HepG2 (cell line): ENCODE measurements around the gene CLPSL2. TPM values are rescaled to one million over a fixed set of nuclear protein-coding genes. Genes with fewer than 3 reads are reported as not detected.

Experiments used
- ATAC-seq: fragments of 200-7000 bp; cut with Tn5 transposase; 3 replicates; pipeline ENCODE4 v1.9.1; 2020; ENCODE audit warnings: mild to moderate bottlenecking, moderate library complexity
- BruUV-seq: library from RNA; stranded (reverse); fragments of 400-500 nt; replicated peaks from 2 replicates; lab custom pipeline; 2021; lab: Mats Ljungman, UMichigan
- CTCF ChIA-PET: fragments of 300-600 bp; formaldehyde crosslinking; extraction: SDS; loops from one replicate; lab custom pipeline; 2021; ENCODE audit warnings: low total read pairs, inconsistent platforms, low intra/inter-chr PET ratio; lab: Yijun Ruan, JAX
- POLR2A ChIA-PET: fragments of 350-600 bp; sonication (Branson Sonifier 250); formaldehyde crosslinking; loops from one replicate; lab custom pipeline; 2020; ENCODE audit warnings: antibody characterized with exemption, inconsistent platforms; lab: Yijun Ruan, JAX
- DNase-seq: peaks from one replicate; pipeline ENCODE4 v3.0.0-alpha.2; 2015; ENCODE audit warnings: low spot score
- FAIRE-seq: peaks from 3 replicates; lab custom pipeline; 2011; peaks lifted over from hg19 to GRCh38; lab: Jason Lieb, UNC
- H2AFZ ChIP-seq: one replicate; pipeline ENCODE4 v1.6.1; 2011; ENCODE audit warnings: low read length, inconsistent platforms
- H3K27ac ChIP-seq: fragments of 300-600 bp; 3 replicates; pipeline ENCODE4 v1.8.0; 2011; ENCODE audit warnings: mixed run types, mild to moderate bottlenecking, mixed read lengths, low read length, inconsistent platforms; ENCODE audit not compliant: insufficient read depth; ENCODE audit errors: extremely low read length
- H3K27me3 ChIP-seq, 2 experiments: fragments of 200-600 bp in 1 of 2; 2 replicates in 1 of 2; 3 replicates in 1 of 2; pipeline versions ENCODE4 v1.6.0 to v1.8.0; 2011; ENCODE audit warnings: low read length in 2 of 2, mild to moderate bottlenecking in 2 of 2, moderate library complexity in 2 of 2, inconsistent platforms in 1 of 2; ENCODE audit not compliant: insufficient read depth in 2 of 2, control insufficient read depth in 1 of 2
- H3K36me3 ChIP-seq, 2 experiments: fragments of 200-600 bp in 1 of 2; replicated peaks in 1 of 2; 2 replicates in 1 of 2; 3 replicates in 1 of 2; pipeline versions ENCODE4 v1.5.1 to v1.8.0; 2011; ENCODE audit warnings: low read length in 2 of 2, inconsistent platforms in 1 of 2; ENCODE audit not compliant: insufficient read depth in 2 of 2, control insufficient read depth in 1 of 2
- H3K4me1 ChIP-seq: 2 replicates; pipeline ENCODE4 v1.5.1; 2012; ENCODE audit warnings: low read length, inconsistent platforms; ENCODE audit not compliant: insufficient read depth
- H3K4me2 ChIP-seq: 2 replicates; pipeline ENCODE4 v1.6.0; 2011; ENCODE audit warnings: low read depth, low read length, inconsistent platforms
- H3K4me3 ChIP-seq, 3 experiments: fragments of 200-600 bp in 1 of 3; sonication (generic), shearing (Covaris generic) in 1 of 3; replicated peaks in 1 of 3; 2 replicates each; pipeline ENCODE4 v1.5.1; 2011 to 2016; ENCODE audit warnings: low read length in 3 of 3, inconsistent platforms in 2 of 3, low read depth in 2 of 3, mild to moderate bottlenecking in 2 of 3, control low read depth in 1 of 3, mixed read lengths in 1 of 3; ENCODE audit not compliant: insufficient read depth in 1 of 3
- H3K79me2 ChIP-seq: one replicate; pipeline ENCODE4 v1.6.1; 2011; ENCODE audit warnings: low read length, inconsistent platforms; ENCODE audit not compliant: insufficient read depth
- H3K9ac ChIP-seq: 2 replicates; pipeline ENCODE4 v1.6.0; 2011; ENCODE audit warnings: mild to moderate bottlenecking, low read depth, low read length, inconsistent platforms; ENCODE audit not compliant: insufficient read depth
- H3K9me3 ChIP-seq: 2 replicates; pipeline ENCODE4 v1.5.1; 2012; ENCODE audit warnings: mild to moderate bottlenecking, low read length
- H4K20me1 ChIP-seq: 2 replicates; pipeline ENCODE4 v1.6.0; 2011; ENCODE audit warnings: inconsistent platforms, mild to moderate bottlenecking, low read length, moderate library complexity; ENCODE audit not compliant: insufficient read depth
- BHLHE40 ChIP-seq: IDR thresholded peaks from 2 replicates; pipeline ENCODE4 v1.6.1; 2011; ENCODE audit warnings: low read length, improper control_type of control experiment
- CCAR2 ChIP-seq: fragments of 200-400 bp; formaldehyde crosslinking; optimal IDR thresholded peaks from 2 replicates; pipeline ENCODE3; 2018; ENCODE audit warnings: low read depth, mild to moderate bottlenecking, low read length, moderate library complexity
- HOXD1 ChIP-seq: sonication (generic); formaldehyde crosslinking; IDR thresholded peaks from 2 replicates; pipeline ENCODE4 v1.5.0; 2020; ENCODE audit warnings: missing genetic modification reagents
- IKZF1 ChIP-seq: fragments of 450-650 bp; IDR thresholded peaks from 2 replicates; pipeline ENCODE4 v1.7.1; 2016
- IKZF4 ChIP-seq: sonication (generic); formaldehyde crosslinking; IDR thresholded peaks from 2 replicates; pipeline ENCODE4 v1.5.1; 2020; ENCODE audit warnings: borderline replicate concordance, mild to moderate bottlenecking, low read depth, missing genetic modification reagents; ENCODE audit errors: not compliant biosample characterization
- KDM1A ChIP-seq: IDR thresholded peaks from 2 replicates; pipeline ENCODE4 v1.6.1; 2016; ENCODE audit warnings: missing compliant biosample characterization
- MLXIP ChIP-seq: sonication (generic); formaldehyde crosslinking; IDR thresholded peaks from 2 replicates; pipeline ENCODE4 v1.9.0; 2021; ENCODE audit warnings: missing genetic modification reagents, borderline replicate concordance
- NCOA5 ChIP-seq: sonication (generic); formaldehyde crosslinking; IDR thresholded peaks from 2 replicates; pipeline ENCODE4 v1.4.0; 2020; ENCODE audit warnings: missing genetic modification reagents
- NR2F6 ChIP-seq, 2 experiments: IDR thresholded peaks; 2 replicates each; pipeline ENCODE4 v1.6.1; 2016; ENCODE audit warnings: antibody characterized with exemption in 1 of 2, mild to moderate bottlenecking in 1 of 2
- RFXAP ChIP-seq: sonication (generic); formaldehyde crosslinking; IDR thresholded peaks from 2 replicates; pipeline ENCODE4 v1.4.0; 2020; ENCODE audit warnings: missing genetic modification reagents, borderline replicate concordance
- RXRA ChIP-seq: sonication (generic); formaldehyde crosslinking; IDR thresholded peaks from 2 replicates; pipeline ENCODE4 v1.5.1; 2020; ENCODE audit warnings: missing genetic modification reagents
- SP1 ChIP-seq, 2 experiments: fragments of 450-650 bp in 1 of 2; sonication (generic) in 1 of 2; formaldehyde crosslinking in 1 of 2; IDR thresholded peaks; 2 replicates each; pipeline versions ENCODE4 v1.4.0 to v1.6.1; 2016 to 2020; ENCODE audit warnings: missing genetic modification reagents in 1 of 2
- TAF1 ChIP-seq: sonication (generic); formaldehyde crosslinking; IDR thresholded peaks from 2 replicates; pipeline ENCODE4 v1.4.0; 2020; ENCODE audit warnings: missing genetic modification reagents
- ZBTB7A ChIP-seq: sonication (generic); formaldehyde crosslinking; IDR thresholded peaks from 2 replicates; pipeline ENCODE4 v1.8.0; 2022; ENCODE audit warnings: mild to moderate bottlenecking, missing genetic modification reagents
- ZNF232 ChIP-seq: sonication (generic); formaldehyde crosslinking; IDR thresholded peaks from 2 replicates; pipeline ENCODE4 v1.4.0; 2020; ENCODE audit warnings: missing genetic modification reagents, borderline replicate concordance
- ZNF280B ChIP-seq: sonication (generic); formaldehyde crosslinking; IDR thresholded peaks from 2 replicates; pipeline ENCODE4 v1.5.0; 2020; ENCODE audit warnings: missing genetic modification reagents, mild to moderate bottlenecking, borderline replicate concordance
- ZNF510 ChIP-seq: sonication (generic); formaldehyde crosslinking; IDR thresholded peaks from 2 replicates; pipeline ENCODE4 v1.4.0; 2020; ENCODE audit warnings: low read depth, mild to moderate bottlenecking, missing genetic modification reagents
- ZNF775 ChIP-seq: sonication (generic); formaldehyde crosslinking; IDR thresholded peaks from 2 replicates; pipeline ENCODE4 v1.4.0; 2020; ENCODE audit warnings: missing genetic modification reagents, mild to moderate bottlenecking, moderate library complexity, borderline replicate concordance
- WGBS: methylation state at CpG from one replicate; pipeline ENCODE4 v1.1.6; 2017; ENCODE audit warnings: low lambda C conversion rate; 5-methylcytosine and 5-hydroxymethylcytosine counted together
- in situ Hi-C: cut with HindIII; loops from 2 replicates; pipeline ENCODE4 v1.10.0; 2017; ENCODE audit warnings: low pct_unique_long_range_greater_than_20kb; ENCODE audit not compliant: extremely low pct_ligation_motif_present
- intact Hi-C: fragments of 100-400 bp; cut with micrococcal nuclease; formaldehyde crosslinking; loops from one replicate; pipeline ENCODE4 v1.10.0; 2022; ENCODE audit not compliant: unreplicated experiment
- polyA plus RNA-seq, 8 experiments: library from polyadenylated mRNA; depleted of rRNA in 3 of 8; stranded (reverse) in 7 of 8; unstranded in 1 of 8; fragments of >200 nt; fragmentation: Illumina TruSeq in 4 of 8; extraction: Trizol in 4 of 8; gene quantifications; 2 replicates each; pipeline versions ENCODE4 v1.2.1 to v1.2.3, GENCODE V29; 2011 to 2016; ENCODE audit warnings: low read depth in 4 of 8, missing spikeins in 1 of 8, mixed read lengths in 1 of 8; ENCODE audit not compliant: insufficient read depth in 1 of 8
- total RNA-seq, 5 experiments: library from RNA; depleted of rRNA; stranded (reverse); fragments of >200 nt; fragmentation: Illumina TruSeq; extraction: Trizol; gene quantifications; 2 replicates each; pipeline ENCODE4 v1.2.3, GENCODE V29; 2016; ENCODE audit warnings: low read depth in 1 of 5

Gene CLPSL2
- total and polyA plus RNA-seq, 2 of the 13 experiments (the other 11 are each of a cell fraction or from before 2014, with no cell fraction given) = not detected

GRCh38 chr6:35728683-35729678 lies 47.4 kb upstream of the CLPSL2 start:
- 8% methylated on average over 9 of the region's 12 CpGs for WGBS
- Histone ChIP-seq H3K27me3 (no peaks in the 10 kb centered on the region; a peak in 1 of 5 replicates), H2AFZ (peak overlapping the region; percentile 23), H3K9me3 (no peaks in the 10 kb centered on the region), H3K9ac (peak overlapping the region; percentile 54), H3K4me1 (peaks cover 85% of the 10 kb centered on the region), H3K4me2 (peak overlapping the region; percentile 100), H3K79me2 (no peaks in the 10 kb centered on the region), H3K27ac (no peak overlapping the region), H3K36me3 (no peaks in the 10 kb centered on the region), H4K20me1 (no peaks in the 10 kb centered on the region), H3K4me3 (peak overlapping the region; percentile 46 to 88 (median 61))
- DNase-seq (no peak), FAIRE-seq (peak; percentile 43), ATAC-seq (peak; percentile 4)
- POLR2A ChIA-PET = interaction anchor here (1.3 to 3.4 kb wide), 3 partner anchors 8 to 127 kb away, joined by 4 to 16 read pairs (median 15); partner anchors contain the start of gene ARMC12
- CTCF ChIA-PET = interaction anchor here (1.0 kb wide), 1 partner anchor 145 kb away, joined by 3 read pairs; no protein-coding TSS in a partner anchor
- intact Hi-C loops = no loop called here
- in situ Hi-C loops = loop anchor here (5.0 kb wide), 1 partner anchor 42 kb away; the partner anchor contains the start of gene FKBP5
- no TSS peak for BruUV-seq
- TF ChIP-seq KDM1A (CRISPR knock-in tag) = no peak
- no peak for TF ChIP-seq ZNF775 (CRISPR knock-in tag)
- TF ChIP-seq SP1 (IDR thresholded peaks at IDR 0.05) = no peak
- no peak for TF ChIP-seq SP1 (CRISPR knock-in tag; IDR thresholded peaks at IDR 0.05)
- peak; percentile 47; the same call in 1 of the 2 replicates for TF ChIP-seq RFXAP
- no peak for TF ChIP-seq IKZF1
- TF ChIP-seq IKZF4 = no peak
- no peak for TF ChIP-seq BHLHE40
- no peak for TF ChIP-seq ZNF510 (CRISPR knock-in tag)
- TF ChIP-seq ZNF280B (CRISPR knock-in tag) = 0 out of 2 replicates have a peak, but pooled peaks have one; percentile 56
- TF ChIP-seq MLXIP (CRISPR knock-in tag) = no peak
- TF ChIP-seq ZBTB7A = no peak; the same call in none of the 2 replicates
- peak; percentile 29; the same call in 1 of the 2 replicates for TF ChIP-seq RXRA (CRISPR knock-in tag)
- no peak for TF ChIP-seq NCOA5 (CRISPR knock-in tag)
- TF ChIP-seq ZNF232 = no peak
- no peak for TF ChIP-seq HOXD1
- TF ChIP-seq TAF1 (CRISPR knock-in tag) = peak; percentile 3
- TF ChIP-seq NR2F6 (IDR thresholded peaks at IDR 0.05) = no peak
- 0 out of 2 replicates have a peak, but pooled peaks have one; percentile 3 for TF ChIP-seq NR2F6 (CRISPR knock-in tag; IDR thresholded peaks at IDR 0.05)
- TF ChIP-seq CCAR2 = no peak
